Testis (tissue), 2 donors: Measurements from ENCODE around the gene GP1BB.

Experiments
- CTCF ChIP-seq, 3 experiments: fragments of 450-650 bp in 2 of 3; fragments of 200-600 bp in 1 of 3; sonication (generic) in 1 of 3; IDR thresholded peaks; one replicate each; pipeline ENCODE4 v1.5.1; 2016 to 2019; ENCODE audit warnings: antibody characterized with exemption in 3 of 3, mild to moderate bottlenecking in 2 of 3, moderate library complexity in 1 of 3
- POLR2A ChIP-seq: fragments of 450-650 bp; IDR thresholded peaks from one replicate; pipeline ENCODE4 v1.6.1; 2017; ENCODE audit warnings: antibody characterized with exemption, mild to moderate bottlenecking, moderate library complexity

GRCh38 chr22:19723983-19724827 is 866 bp downstream of the GP1BB start:
- TF ChIP-seq CTCF (IDR thresholded peaks at IDR 0.05): no peak
- TF ChIP-seq POLR2A: no peak
